HCT116 (cell line): ENCODE results near the gene SLC6A6.
A peak's percentile ranks its signal among the peaks of the same experiment; 100 is the strongest.

Experiments used
- ATF3 ChIP-seq: IDR thresholded peaks from 2 replicates; pipeline ENCODE4 v1.6.1; 2012
- CTCF ChIP-seq, 3 experiments: fragments of 200-600 bp in 1 of 3; sonication (generic) in 1 of 3; IDR thresholded peaks in 2 of 3; conservative IDR thresholded peaks in 1 of 3; 2 replicates each; pipeline ENCODE4 v1.5.1; 2012 to 2017; ENCODE audit warnings: low read depth in 2 of 3, low read length in 2 of 3, antibody characterized with exemption in 1 of 3, borderline replicate concordance in 1 of 3, control low read depth in 1 of 3, mild to moderate bottlenecking in 1 of 3, mixed read lengths in 1 of 3, mixed run types in 1 of 3, moderate library complexity in 1 of 3; ENCODE audit not compliant: insufficient read depth in 1 of 3
- EZH2 ChIP-seq: fragments of 200-600 bp; sonication (generic); IDR thresholded peaks from 2 replicates; pipeline ENCODE4 v1.6.1; 2017; ENCODE audit warnings: antibody characterized with exemption, mixed run types
- MAX ChIP-seq: IDR thresholded peaks from 2 replicates; pipeline ENCODE4 v1.6.1; 2012
- POLR2AphosphoS5 ChIP-seq: IDR thresholded peaks from 2 replicates; pipeline ENCODE4 v1.6.1; 2011; ENCODE audit warnings: mild to moderate bottlenecking, low read depth, low read length, moderate library complexity
- ZBTB33 ChIP-seq: IDR thresholded peaks from 2 replicates; pipeline ENCODE4 v1.6.1; 2011; ENCODE audit warnings: mild to moderate bottlenecking, low read length, moderate library complexity; ENCODE audit not compliant: insufficient replicate concordance; ENCODE audit errors: extremely low read depth
- ZNF274 ChIP-seq: fragments of 200-500 bp; sonication (Bioruptor generic); IDR thresholded peaks from 2 replicates; pipeline ENCODE4 v1.6.1; 2014; ENCODE audit warnings: mild to moderate bottlenecking, low read depth, low read length, inconsistent platforms

- TF ChIP-seq EZH2 (no peak), CTCF (IDR thresholded peaks at IDR 0.05 in 2 of 3, conservative IDR thresholded peaks at IDR 0.05 in 1 of 3; ENCODE audit: borderline replicate concordance in 1 of 3, insufficient read depth in 1 of 3, low read depth in 2 of 3, low read length in 2 of 3) (peak in 1 of 3 experiments; percentile 27; a peak in 2 of 6 replicates), ATF3 (no peak), POLR2AphosphoS5 (no peak), MAX (no peak), ZNF274 (no peak), ZBTB33 (no peak)
Observed at GRCh38 chr3:14431452-14431916, 29.1 kb downstream of the SLC6A6 start.
